ENCODE data around the gene ROPN1B. TPM values are rescaled to one million over a fixed set of nuclear protein-coding genes. Genes with fewer than 3 reads are reported as not detected.
A peak's percentile ranks its signal among the peaks of the same experiment; 100 is the strongest.
"Not testable (repeated sequence)": the region's sequence is repeated elsewhere in the genome, so short reads cannot be mapped to it uniquely, and the experiment has no call there.

Gene ROPN1B
- not detected in 2 replicates for total RNA-seq

GRCh38 chr3:125968701-125969592, at the start of gene ROPN1B:
Gene ROPN1B, plus strand, starts transcription at chr3:125969178. Its CDS starts 2,877 bp downstream, at chr3:125972055.
- H3K27ac Mint-ChIP-seq; H3K36me3 Mint-ChIP-seq (ENCODE audit: low read depth); H3K4me1 Mint-ChIP-seq; H3K9me3 Mint-ChIP-seq; DNase-seq; intact Hi-C loops (cut with micrococcal nuclease): not testable (repeated sequence)
- Mint-ChIP-seq H3K27me3 (peaks cover 30% of the 10 kb centered on the region), H3K4me3 (peak within 1 kb of the TSS; percentile 37)

- intact Hi-C loops (cut with micrococcal nuclease); H3K27me3 Mint-ChIP-seq; H3K27ac Mint-ChIP-seq; DNase-seq; H3K4me3 Mint-ChIP-seq; H3K9me3 Mint-ChIP-seq; H3K36me3 Mint-ChIP-seq (ENCODE audit: low read depth): not testable (repeated sequence)
- peaks cover 15% of the 10 kb centered on the region for H3K4me1 Mint-ChIP-seq
Measured at GRCh38 chr3:125920191-125920590, 48.8 kb upstream of the ROPN1B start.

- DNase-seq; H3K36me3 Mint-ChIP-seq (ENCODE audit: low read depth); H3K27me3 Mint-ChIP-seq; H3K4me3 Mint-ChIP-seq; H3K9me3 Mint-ChIP-seq; intact Hi-C loops (cut with micrococcal nuclease); H3K27ac Mint-ChIP-seq: not testable (repeated sequence)
- peaks cover 15% of the 10 kb centered on the region for H3K4me1 Mint-ChIP-seq
Measured at GRCh38 chr3:125920751-125921279, 48.2 kb upstream of the ROPN1B start.

- H3K4me1 Mint-ChIP-seq, result peaks cover 15% of the 10 kb centered on the region
- H3K27ac Mint-ChIP-seq; H3K4me3 Mint-ChIP-seq; H3K36me3 Mint-ChIP-seq (ENCODE audit: low read depth); H3K27me3 Mint-ChIP-seq; intact Hi-C loops (cut with micrococcal nuclease); H3K9me3 Mint-ChIP-seq: not testable (repeated sequence)
- DNase-seq, result peak; percentile 84
Measured at GRCh38 chr3:125921712-125922111, 47.3 kb upstream of the ROPN1B start.

GRCh38 chr3:125923324-125924115, 45.5 kb upstream of the ROPN1B start:
- H3K4me1 Mint-ChIP-seq; H3K36me3 Mint-ChIP-seq (ENCODE audit: low read depth); H3K9me3 Mint-ChIP-seq; intact Hi-C loops (cut with micrococcal nuclease); DNase-seq; H3K4me3 Mint-ChIP-seq; H3K27ac Mint-ChIP-seq; H3K27me3 Mint-ChIP-seq: not testable (repeated sequence)

- intact Hi-C loops (cut with micrococcal nuclease); DNase-seq; H3K36me3 Mint-ChIP-seq (ENCODE audit: low read depth); H3K4me3 Mint-ChIP-seq; H3K4me1 Mint-ChIP-seq; H3K27ac Mint-ChIP-seq; H3K9me3 Mint-ChIP-seq; H3K27me3 Mint-ChIP-seq: not testable (repeated sequence)
Measured at GRCh38 chr3:125924276-125924675, 44.7 kb upstream of the ROPN1B start.

DNA sequence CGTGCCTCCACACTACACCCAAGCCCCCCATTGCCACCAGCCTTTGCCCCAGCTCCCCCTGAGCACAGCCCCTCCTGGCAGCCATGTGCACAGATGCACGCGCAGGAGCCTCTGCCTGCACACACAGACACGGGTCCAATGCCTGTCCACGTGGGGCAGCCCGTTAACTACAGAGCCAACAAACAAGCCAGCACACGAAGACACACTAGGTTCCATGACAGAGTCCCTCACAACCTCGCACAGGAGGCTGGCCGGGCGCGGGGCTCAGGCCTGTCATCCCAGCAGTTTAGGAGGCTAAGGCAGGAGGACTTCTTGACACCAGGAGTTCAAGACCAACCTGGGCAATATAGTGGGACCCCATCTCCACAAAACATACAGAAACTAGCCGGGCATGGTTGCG, 43.3 kb upstream of the ROPN1B start:
- H3K4me3 Mint-ChIP-seq; H3K36me3 Mint-ChIP-seq (ENCODE audit: low read depth); H3K27ac Mint-ChIP-seq; DNase-seq; intact Hi-C loops (cut with micrococcal nuclease); H3K9me3 Mint-ChIP-seq; H3K27me3 Mint-ChIP-seq; H3K4me1 Mint-ChIP-seq: not testable (repeated sequence)

GRCh38 chr3:125928771-125929545, 40.0 kb upstream of the ROPN1B start:
- H3K36me3 Mint-ChIP-seq (ENCODE audit: low read depth); H3K9me3 Mint-ChIP-seq; H3K27ac Mint-ChIP-seq; intact Hi-C loops (cut with micrococcal nuclease); H3K27me3 Mint-ChIP-seq; H3K4me3 Mint-ChIP-seq; H3K4me1 Mint-ChIP-seq: not testable (repeated sequence)
- DNase-seq, result peak; percentile 92

DNA sequence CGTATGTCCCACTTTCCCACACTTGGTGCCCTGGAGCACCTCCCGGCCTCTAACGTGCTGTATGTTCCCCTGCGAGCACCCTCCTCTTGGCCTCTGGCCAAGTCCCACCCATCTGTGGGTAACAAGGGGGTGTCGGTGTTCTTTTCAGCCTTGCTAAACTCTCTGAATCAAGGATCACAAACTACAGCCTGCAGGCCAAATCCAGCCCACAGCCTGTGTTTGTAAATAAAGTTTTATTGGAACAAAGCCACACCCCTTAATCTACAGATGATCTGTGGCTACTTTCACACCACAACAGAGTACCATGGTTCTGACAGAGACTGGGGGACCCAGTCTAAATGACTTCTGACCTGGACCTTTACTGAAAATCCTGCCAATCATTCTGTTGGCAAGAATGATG, 39.2 kb upstream of the ROPN1B start:
- H3K27me3 Mint-ChIP-seq; H3K9me3 Mint-ChIP-seq; H3K4me3 Mint-ChIP-seq; H3K36me3 Mint-ChIP-seq (ENCODE audit: low read depth); H3K27ac Mint-ChIP-seq; DNase-seq; H3K4me1 Mint-ChIP-seq; intact Hi-C loops (cut with micrococcal nuclease): not testable (repeated sequence)

DNA sequence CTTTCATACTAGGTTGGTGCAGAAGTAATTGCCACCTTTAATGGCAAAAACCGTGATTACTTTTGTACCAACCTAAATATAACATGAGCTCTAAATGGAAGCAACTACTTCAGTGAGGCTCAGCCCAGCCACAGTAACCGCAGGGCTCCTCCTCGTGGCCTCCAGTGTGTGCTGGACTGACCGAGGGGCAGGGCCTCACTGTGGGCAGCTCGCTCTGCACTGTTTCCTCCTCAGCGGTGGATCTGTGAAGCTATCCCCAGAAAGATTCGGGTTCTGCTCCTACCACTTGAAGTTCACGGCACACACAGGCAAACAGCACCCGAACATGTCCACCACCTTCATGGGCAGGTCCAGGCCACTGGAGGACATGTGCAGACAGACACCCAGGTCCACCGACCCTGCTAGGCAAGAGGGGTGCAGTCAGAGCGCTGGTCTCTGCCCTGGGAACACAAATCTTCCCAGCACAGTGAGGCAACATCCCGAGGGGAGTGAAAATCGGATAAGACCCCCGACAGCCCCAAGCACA, 37.6 kb upstream of the ROPN1B start:
- H3K4me3 Mint-ChIP-seq; H3K36me3 Mint-ChIP-seq (ENCODE audit: low read depth); H3K4me1 Mint-ChIP-seq; DNase-seq; H3K27ac Mint-ChIP-seq; H3K27me3 Mint-ChIP-seq; intact Hi-C loops (cut with micrococcal nuclease); H3K9me3 Mint-ChIP-seq: not testable (repeated sequence)

DNA sequence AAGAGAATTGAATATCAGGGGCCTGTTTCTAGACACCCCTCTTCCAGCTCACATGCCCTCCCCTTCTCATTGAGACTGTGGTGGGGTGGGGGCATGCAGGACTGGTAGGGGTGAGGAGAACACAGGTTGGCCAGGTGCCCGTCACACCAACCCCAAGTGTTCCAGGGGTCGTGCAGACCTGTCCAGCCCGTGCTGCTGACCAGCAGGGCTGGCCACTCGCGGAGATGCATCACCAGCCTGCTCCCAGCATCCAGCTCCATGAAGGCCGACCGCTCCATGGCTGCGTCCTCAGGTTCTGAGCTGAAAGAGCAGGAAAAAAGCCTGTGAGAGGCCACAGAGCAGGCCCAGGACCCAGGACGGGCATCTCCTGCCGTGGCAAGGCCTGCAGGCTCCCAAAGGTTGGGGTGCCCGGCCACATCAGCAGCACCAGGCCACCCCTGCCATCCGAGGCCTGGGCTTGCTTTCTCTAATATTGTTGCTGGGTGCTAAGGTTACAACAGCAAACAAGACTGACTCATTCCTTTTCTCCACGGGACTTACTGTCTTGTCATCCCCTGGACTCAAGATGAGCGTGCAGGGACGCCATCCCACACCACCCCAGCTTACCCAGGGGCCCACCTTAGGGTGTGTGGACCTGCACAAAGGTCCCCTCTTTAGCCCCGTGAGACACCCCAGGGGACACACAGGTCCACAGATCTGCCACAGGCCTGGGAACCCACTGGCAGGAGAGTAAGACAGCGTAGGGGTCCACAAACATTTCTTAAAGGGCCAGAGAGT, 35.4 kb upstream of the ROPN1B start:
- H3K27ac Mint-ChIP-seq; H3K9me3 Mint-ChIP-seq; intact Hi-C loops (cut with micrococcal nuclease); H3K4me3 Mint-ChIP-seq; H3K27me3 Mint-ChIP-seq; DNase-seq; H3K4me1 Mint-ChIP-seq; H3K36me3 Mint-ChIP-seq (ENCODE audit: low read depth): not testable (repeated sequence)

GRCh38 chr3:125935252-125935874, 33.6 kb upstream of the ROPN1B start:
- H3K27me3 Mint-ChIP-seq; H3K36me3 Mint-ChIP-seq (ENCODE audit: low read depth); H3K27ac Mint-ChIP-seq; intact Hi-C loops (cut with micrococcal nuclease); H3K9me3 Mint-ChIP-seq; H3K4me1 Mint-ChIP-seq; H3K4me3 Mint-ChIP-seq: not testable (repeated sequence)
- peak; percentile 14 for DNase-seq

Data from activated CD4-positive, alpha-beta T cell treated with anti-CD3 and anti-CD28 coated beads, Interleukin-2, amount 10 ng/mL, durations not matched to agents 24 days and 14 days (primary cell).